GM12878 (cell line): ENCODE measurements around the gene FOXP1. TPM values are rescaled to one million over a fixed set of nuclear protein-coding genes. Genes with fewer than 3 reads are reported as not detected.

Source experiments
- ATAC-seq: fragments of 200-7000 bp; cut with Tn5 transposase; 3 replicates; pipeline ENCODE4 v1.9.1; 2020; ENCODE audit warnings: mild to moderate bottlenecking, moderate library complexity
- BruUV-seq: library from RNA; stranded (reverse); fragments of 400-500 nt; replicated peaks from 2 replicates; lab custom pipeline; 2021; lab: Mats Ljungman, UMichigan
- CTCF ChIA-PET: fragments of 300-600 bp; sonication (Branson Sonifier 250); formaldehyde crosslinking; extraction: SDS; loops from one replicate; lab custom pipeline; 2021; ENCODE audit warnings: inconsistent platforms; lab: Yijun Ruan, JAX
- POLR2A ChIA-PET: fragments of 350-600 bp; formaldehyde crosslinking; extraction: SDS; loops from one replicate; lab custom pipeline; 2021; ENCODE audit warnings: inconsistent platforms; lab: Charles Lee
- RAD21 ChIA-PET: fragments of 300-600 bp; sonication (Branson Sonifier 250); formaldehyde crosslinking; loops from one replicate; lab custom pipeline; 2023; ENCODE audit warnings: antibody characterized with exemption; ENCODE audit not compliant: unreplicated experiment; lab: Charles Lee
- SMC1A ChIA-PET: fragments of 300-600 bp; sonication (Branson Sonifier 250); formaldehyde crosslinking; loops from one replicate; lab custom pipeline; 2023; ENCODE audit not compliant: unreplicated experiment, uncharacterized antibody; lab: Charles Lee
- DNase-seq: peaks from one replicate; pipeline ENCODE4 v3.0.0-alpha.2; 2011; ENCODE audit warnings: low read depth, low spot score
- FAIRE-seq: peaks from 3 replicates; lab custom pipeline; 2011; peaks lifted over from hg19 to GRCh38; lab: Jason Lieb, UNC
- H2AFZ ChIP-seq: 2 replicates; pipeline ENCODE4 v1.6.0; 2011; ENCODE audit warnings: low read depth, low read length, control low read depth; ENCODE audit not compliant: control insufficient read depth
- H3K27ac ChIP-seq: 2 replicates; pipeline ENCODE4 v1.5.1; 2011; ENCODE audit warnings: control low read depth; ENCODE audit not compliant: control insufficient read depth, insufficient read depth
- H3K27me3 ChIP-seq, 2 experiments: replicated peaks in 1 of 2; 2 replicates each; pipeline versions ENCODE4 v1.6.0 to v1.6.1; 2011; ENCODE audit warnings: low read length in 1 of 2; ENCODE audit not compliant: control insufficient read depth in 2 of 2, insufficient read depth in 2 of 2
- H3K36me3 ChIP-seq, 2 experiments: 2 replicates each; pipeline ENCODE4 v1.5.1; 2011; ENCODE audit warnings: low read length in 1 of 2; ENCODE audit not compliant: control insufficient read depth in 2 of 2, insufficient read depth in 2 of 2
- H3K4me1 ChIP-seq: 2 replicates; pipeline ENCODE4 v1.6.1; 2011; ENCODE audit warnings: mild to moderate bottlenecking, low read length, moderate library complexity, mixed read lengths; ENCODE audit not compliant: control insufficient read depth, insufficient read depth
- H3K4me2 ChIP-seq: 2 replicates; pipeline ENCODE4 v1.6.0; 2011; ENCODE audit warnings: control low read depth; ENCODE audit not compliant: control insufficient read depth, insufficient read depth
- H3K4me3 ChIP-seq: fragments of 200-600 bp; sonication (generic); 2 replicates; pipeline ENCODE4 v1.5.1; 2016
- H3K79me2 ChIP-seq: 2 replicates; pipeline ENCODE4 v1.6.0; 2011; ENCODE audit warnings: low read length; ENCODE audit not compliant: control insufficient read depth, insufficient read depth
- H3K9ac ChIP-seq: 2 replicates; pipeline ENCODE4 v1.8.0; 2011; ENCODE audit warnings: low read length, control low read depth, mixed read lengths; ENCODE audit not compliant: control insufficient read depth, insufficient read depth
- H3K9me3 ChIP-seq: replicated peaks from 3 replicates; pipeline ENCODE4 v1.5.1; 2011; ENCODE audit warnings: mild to moderate bottlenecking, low read length; ENCODE audit not compliant: control insufficient read depth, insufficient read depth
- H4K20me1 ChIP-seq: 2 replicates; pipeline ENCODE4 v1.6.0; 2011; ENCODE audit not compliant: control insufficient read depth, insufficient read depth
- CEBPB ChIP-seq, 2 experiments: fragments of 150-350 bp in 1 of 2; IDR thresholded peaks; 2 replicates each; pipeline ENCODE4 v1.6.1; 2012 to 2014; ENCODE audit warnings: low read depth in 2 of 2, low read length in 2 of 2, borderline replicate concordance in 1 of 2, inconsistent platforms in 1 of 2
- CHD2 ChIP-seq: IDR thresholded peaks from 2 replicates; pipeline ENCODE4 v1.6.1; 2011; ENCODE audit warnings: low read depth, low read length, improper control_type of control experiment, borderline replicate concordance
- NKRF ChIP-seq: fragments of 450-650 bp; conservative IDR thresholded peaks from 2 replicates; pipeline ENCODE4 v1.6.1; 2017; ENCODE audit warnings: mild to moderate bottlenecking, moderate library complexity
- POLR2AphosphoS5 ChIP-seq: IDR thresholded peaks from 2 replicates; pipeline ENCODE4 v1.6.1; 2011; ENCODE audit warnings: mild to moderate bottlenecking, low read length, inconsistent platforms
- STAT1 ChIP-seq: fragments of 450-650 bp; conservative IDR thresholded peaks from 2 replicates; pipeline ENCODE4 v1.6.1; 2014; ENCODE audit warnings: antibody characterized with exemption, mild to moderate bottlenecking
- USF1 ChIP-seq: IDR thresholded peaks from 2 replicates; pipeline ENCODE4 v1.6.1; 2011; ENCODE audit warnings: borderline replicate concordance, low read depth, mild to moderate bottlenecking, moderate library complexity, mixed read lengths, low read length; ENCODE audit not compliant: insufficient read depth; ENCODE audit errors: extremely low read length
- ZBTB11 ChIP-seq: fragments of 450-650 bp; formaldehyde crosslinking; IDR thresholded peaks from 2 replicates; pipeline ENCODE4 v1.5.0; 2022; ENCODE audit warnings: mild to moderate bottlenecking, missing genetic modification characterization
- WGBS: methylation state at CpG from one replicate; pipeline ENCODE4 v1.1.6; 2016; ENCODE audit warnings: low lambda C conversion rate; ENCODE audit not compliant: insufficient replicate concordance, insufficient coverage; ENCODE audit errors: missing lambda C conversion rate; 5-methylcytosine and 5-hydroxymethylcytosine counted together
- in situ Hi-C: fragments of 300-500 bp; cut with MboI; formaldehyde crosslinking; loops from 9 replicates; pipeline ENCODE4 v1.14.3; 2018; ENCODE audit warnings: mixed read lengths
- intact Hi-C: fragments of 100-400 bp; cut with micrococcal nuclease; formaldehyde crosslinking; loops from one replicate; pipeline ENCODE4 v1.14.2; 2022; ENCODE audit not compliant: unreplicated experiment
- polyA plus RNA-seq, 11 experiments: library from polyadenylated mRNA; depleted of rRNA in 4 of 11; unstranded in 6 of 11; stranded (reverse) in 5 of 11; fragments of >200 nt; fragmentation: Nextera tagmentation in 4 of 11; fragmentation: Illumina TruSeq in 1 of 11; extraction: Ambion mirVana in 4 of 11; extraction: Trizol in 1 of 11; gene quantifications; 1 replicate in 1 of 11; 2 replicates in 10 of 11; pipeline versions ENCODE4 v1.2.1 to v1.2.3, GENCODE V29; 2011 to 2016; ENCODE audit warnings: inconsistent platforms in 2 of 11, missing spikeins in 2 of 11, low read depth in 1 of 11
- total RNA-seq, 4 experiments: library from RNA; depleted of rRNA in 3 of 4; stranded (reverse); fragments of >200 nt in 3 of 4; fragmentation: Illumina TruSeq in 1 of 4; extraction: Trizol in 1 of 4; gene quantifications; 2 replicates each; pipeline versions ENCODE4 v1.2.1 to v1.2.3, GENCODE V29; 2013 to 2021
- TF ChIP-seq, protein P1 (sequence below): IDR thresholded peaks from 2 replicates; pipeline ENCODE4 v1.6.1; 2011; ENCODE audit warnings: mild to moderate bottlenecking, low read depth, low read length, moderate library complexity; ENCODE audit not compliant: insufficient replicate concordance
- TF ChIP-seq, protein P2 (sequence below): IDR thresholded peaks from 2 replicates; pipeline ENCODE4 v1.6.1; 2011; ENCODE audit warnings: borderline replicate concordance, low read depth, mild to moderate bottlenecking, moderate library complexity, low read length; ENCODE audit not compliant: insufficient read depth, poor library complexity, severe bottlenecking
- TF ChIP-seq, protein P3 (sequence below): fragments of 450-650 bp; IDR thresholded peaks from 2 replicates; pipeline ENCODE4 v1.6.1; 2017; ENCODE audit warnings: mild to moderate bottlenecking

The FOXP1 gene
- total and polyA plus RNA-seq, 10 of the 15 experiments (the other 5 are each of a cell fraction or from before 2014, with no cell fraction given) = 0.05 to 1.6 (median 0.20) TPM; not detected in 1

GRCh38 chr3:71121429-71122167 is 461.9 kb downstream of the FOXP1 start:
- Histone ChIP-seq H3K9me3 (no peaks in the 10 kb centered on the region; the same call in 2 of the 3 replicates), H2AFZ (no peak overlapping the region), H3K9ac (no peak overlapping the region), H3K4me1 (no peaks in the 10 kb centered on the region), H3K4me2 (no peak overlapping the region), H4K20me1 (no peaks in the 10 kb centered on the region), H3K79me2 (no peaks in the 10 kb centered on the region), H3K36me3 (no peaks in the 10 kb centered on the region), H3K4me3 (no peak overlapping the region), H3K27ac (no peak overlapping the region), H3K27me3 (peaks cover 0 to 1% of the 10 kb centered on the region in 2 experiments; a peak in 3 of 4 replicates)
- no peak for FAIRE-seq
- BruUV-seq = no TSS peak
- intact Hi-C loops = no loop called here
- in situ Hi-C loops = no loop called here
- SMC1A ChIA-PET = interaction anchor here (1.0 kb wide), 1 partner anchor 10 kb away, joined by 3 read pairs; no protein-coding TSS in a partner anchor
- WGBS = 55% methylated on average over 3 of the region's 3 CpGs
- POLR2A ChIA-PET = no interaction called here
- CTCF ChIA-PET = no interaction called here
- RAD21 ChIA-PET = no interaction called here
- no peak for ATAC-seq
- DNase-seq = no peak
- TF ChIP-seq USF1 (no peak), CHD2 (no peak), ZBTB11 (CRISPR knock-in tag) (no peak), STAT1 (no peak), CEBPB (IDR thresholded peaks at IDR 0.05; ENCODE audit: borderline replicate concordance in 1 of 2, low read depth in 2 of 2, low read length in 2 of 2) (no peak), POLR2AphosphoS5 (no peak), NKRF (no peak)
- TF ChIP-seq, protein P1, sequence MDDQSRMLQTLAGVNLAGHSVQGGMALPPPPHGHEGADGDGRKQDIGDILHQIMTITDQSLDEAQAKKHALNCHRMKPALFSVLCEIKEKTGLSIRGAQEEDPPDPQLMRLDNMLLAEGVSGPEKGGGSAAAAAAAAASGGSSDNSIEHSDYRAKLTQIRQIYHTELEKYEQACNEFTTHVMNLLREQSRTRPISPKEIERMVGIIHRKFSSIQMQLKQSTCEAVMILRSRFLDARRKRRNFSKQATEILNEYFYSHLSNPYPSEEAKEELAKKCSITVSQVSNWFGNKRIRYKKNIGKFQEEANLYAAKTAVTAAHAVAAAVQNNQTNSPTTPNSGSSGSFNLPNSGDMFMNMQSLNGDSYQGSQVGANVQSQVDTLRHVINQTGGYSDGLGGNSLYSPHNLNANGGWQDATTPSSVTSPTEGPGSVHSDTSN = no peak
- TF ChIP-seq, protein P2, sequence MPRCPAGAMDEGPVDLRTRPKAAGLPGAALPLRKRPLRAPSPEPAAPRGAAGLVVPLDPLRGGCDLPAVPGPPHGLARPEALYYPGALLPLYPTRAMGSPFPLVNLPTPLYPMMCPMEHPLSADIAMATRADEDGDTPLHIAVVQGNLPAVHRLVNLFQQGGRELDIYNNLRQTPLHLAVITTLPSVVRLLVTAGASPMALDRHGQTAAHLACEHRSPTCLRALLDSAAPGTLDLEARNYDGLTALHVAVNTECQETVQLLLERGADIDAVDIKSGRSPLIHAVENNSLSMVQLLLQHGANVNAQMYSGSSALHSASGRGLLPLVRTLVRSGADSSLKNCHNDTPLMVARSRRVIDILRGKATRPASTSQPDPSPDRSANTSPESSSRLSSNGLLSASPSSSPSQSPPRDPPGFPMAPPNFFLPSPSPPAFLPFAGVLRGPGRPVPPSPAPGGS = no peak
- TF ChIP-seq, protein P3, sequence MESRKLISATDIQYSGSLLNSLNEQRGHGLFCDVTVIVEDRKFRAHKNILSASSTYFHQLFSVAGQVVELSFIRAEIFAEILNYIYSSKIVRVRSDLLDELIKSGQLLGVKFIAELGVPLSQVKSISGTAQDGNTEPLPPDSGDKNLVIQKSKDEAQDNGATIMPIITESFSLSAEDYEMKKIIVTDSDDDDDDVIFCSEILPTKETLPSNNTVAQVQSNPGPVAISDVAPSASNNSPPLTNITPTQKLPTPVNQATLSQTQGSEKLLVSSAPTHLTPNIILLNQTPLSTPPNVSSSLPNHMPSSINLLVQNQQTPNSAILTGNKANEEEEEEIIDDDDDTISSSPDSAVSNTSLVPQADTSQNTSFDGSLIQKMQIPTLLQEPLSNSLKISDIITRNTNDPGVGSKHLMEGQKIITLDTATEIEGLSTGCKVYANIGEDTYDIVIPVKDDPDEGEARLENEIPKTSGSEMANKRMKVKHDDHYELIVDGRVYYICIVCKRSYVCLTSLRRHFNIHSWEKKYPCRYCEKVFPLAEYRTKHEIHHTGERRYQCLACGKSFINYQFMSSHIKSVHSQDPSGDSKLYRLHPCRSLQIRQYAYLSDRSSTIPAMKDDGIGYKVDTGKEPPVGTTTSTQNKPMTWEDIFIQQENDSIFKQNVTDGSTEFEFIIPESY = no peak
